Measurements from ENCODE around the gene PCDHGA11. TPM values are rescaled to one million over a fixed set of nuclear protein-coding genes. Genes with fewer than 3 reads are reported as not detected.
"Not testable (repeated sequence)": the region's sequence is repeated elsewhere in the genome, so short reads cannot be mapped to it uniquely, and the experiment has no call there.

Gene PCDHGA11
- polyA plus RNA-seq, 1 experiment: 7.7 TPM

DNA sequence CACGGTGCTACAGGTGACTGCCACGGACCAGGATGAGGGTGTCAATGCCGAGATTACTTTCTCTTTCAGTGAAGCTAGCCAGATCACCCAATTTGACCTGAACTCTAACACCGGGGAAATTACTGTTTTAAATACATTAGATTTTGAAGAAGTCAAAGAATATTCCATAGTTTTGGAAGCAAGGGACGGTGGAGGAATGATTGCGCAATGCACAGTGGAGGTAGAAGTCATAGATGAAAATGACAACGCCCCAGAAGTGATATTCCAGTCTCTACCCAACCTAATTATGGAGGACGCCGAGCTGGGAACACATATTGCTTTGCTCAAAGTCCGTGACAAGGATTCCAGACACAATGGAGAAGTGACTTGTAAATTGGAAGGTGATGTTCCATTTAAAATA is 32.2 kb upstream of the PCDHGA11 start:
- ChIA-PET POLR2A (no interaction called here), CTCF (interaction anchor here (4.8 kb wide), 1 partner anchor 170 kb away, joined by 20 read pairs; no protein-coding TSS in a partner anchor)
- Histone ChIP-seq H3K4me3 (ENCODE audit: low read depth, low read length) (no peak overlapping the region), H3K27me3 (ENCODE audit: control insufficient read depth, insufficient read depth, low read length) (peaks cover 2% of the 10 kb centered on the region), H3K27ac (ENCODE audit: low read depth, low read length) (no peak overlapping the region), H3K9me3 (ENCODE audit: control insufficient read depth, insufficient read depth, low read length) (peaks cover 56% of the 10 kb centered on the region)
- TF ChIP-seq CTCF (IDR thresholded peaks at IDR 0.05; ENCODE audit: low read depth, low read length): no peak
- DNase-seq (ENCODE audit: low read depth, low spot score): no peak

DNA sequence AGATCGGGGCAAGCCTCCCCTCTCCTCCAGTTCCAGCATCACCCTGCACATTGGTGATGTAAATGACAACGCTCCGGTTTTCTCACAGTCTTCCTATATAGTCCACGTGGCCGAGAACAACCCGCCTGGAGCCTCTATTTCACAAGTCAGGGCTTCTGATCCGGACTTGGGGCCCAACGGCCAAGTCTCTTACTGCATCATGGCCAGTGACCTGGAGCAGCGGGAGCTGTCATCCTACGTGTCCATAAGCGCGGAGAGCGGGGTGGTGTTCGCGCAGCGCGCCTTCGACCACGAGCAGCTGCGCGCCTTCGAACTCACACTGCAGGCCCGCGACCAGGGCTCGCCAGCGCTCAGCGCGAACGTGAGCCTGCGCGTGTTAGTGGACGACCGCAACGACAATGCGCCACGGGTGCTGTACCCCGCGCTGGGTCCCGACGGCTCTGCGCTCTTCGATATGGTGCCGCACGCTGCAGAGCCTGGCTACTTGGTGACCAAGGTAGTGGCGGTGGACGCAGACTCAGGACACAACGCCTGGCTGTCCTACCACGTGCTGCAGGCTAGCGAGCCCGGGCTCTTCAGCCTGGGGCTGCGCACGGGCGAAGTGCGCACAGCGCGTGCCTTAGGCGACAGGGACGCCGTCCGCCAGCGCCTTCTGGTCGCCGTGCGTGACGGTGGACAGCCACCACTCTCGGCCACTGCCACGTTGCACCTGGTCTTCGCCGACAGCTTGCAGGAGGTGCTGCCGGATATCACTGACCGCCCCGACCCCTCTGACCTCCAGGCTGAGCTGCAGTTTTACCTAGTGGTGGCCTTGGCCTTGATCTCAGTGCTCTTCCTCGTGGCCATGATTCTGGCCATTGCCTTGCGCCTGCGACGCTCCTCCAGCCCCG is 31.5 kb upstream of the PCDHGA11 start:
- no peak overlapping the region for H3K4me3 ChIP-seq (ENCODE audit: low read depth, low read length)
- no peak for TF ChIP-seq CTCF (IDR thresholded peaks at IDR 0.05; ENCODE audit: low read depth, low read length)
- H3K27me3 ChIP-seq (ENCODE audit: control insufficient read depth, insufficient read depth, low read length): no peaks in the 10 kb centered on the region
- no peak overlapping the region for H3K27ac ChIP-seq (ENCODE audit: low read depth, low read length)
- POLR2A ChIA-PET: no interaction called here
- CTCF ChIA-PET: interaction anchor here (0.8 to 4.8 kb wide), 4 partner anchors 15 to 174 kb away, joined by 3 to 25 read pairs (median 12); no protein-coding TSS in a partner anchor
- peaks cover 55% of the 10 kb centered on the region for H3K9me3 ChIP-seq (ENCODE audit: control insufficient read depth, insufficient read depth, low read length)
- no peak for DNase-seq (ENCODE audit: low read depth, low spot score)

DNA sequence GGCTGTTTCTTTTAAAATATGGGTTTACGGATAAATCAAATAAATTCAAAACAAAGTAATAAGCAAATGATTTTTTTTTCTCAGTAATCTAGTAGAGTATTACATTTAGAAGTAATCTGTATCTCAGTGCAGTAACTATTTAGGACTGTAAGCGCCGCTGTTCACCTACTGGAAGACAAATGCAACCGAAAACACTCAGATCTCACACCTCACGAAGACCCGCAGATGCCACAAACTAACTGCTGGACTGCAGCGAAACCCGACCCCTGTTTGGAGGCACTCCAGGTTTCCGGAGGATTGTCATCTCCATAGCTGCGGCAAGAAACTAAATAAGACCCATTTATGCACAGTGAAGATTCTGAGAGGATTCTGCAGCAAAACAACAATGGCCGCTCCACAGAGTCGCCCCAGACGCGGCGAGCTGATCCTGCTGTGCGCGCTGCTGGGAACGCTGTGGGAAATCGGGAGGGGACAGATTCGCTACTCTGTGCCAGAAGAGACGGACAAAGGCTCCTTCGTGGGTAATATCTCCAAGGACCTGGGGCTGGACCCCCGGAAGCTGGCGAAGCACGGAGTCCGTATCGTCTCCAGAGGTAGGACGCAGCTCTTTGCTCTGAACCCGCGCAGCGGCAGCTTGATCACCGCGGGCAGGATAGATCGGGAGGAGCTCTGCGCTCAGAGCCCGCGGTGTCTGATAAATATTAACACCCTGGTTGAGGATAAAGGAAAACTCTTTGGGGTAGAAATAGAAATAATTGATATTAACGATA is 28.2 kb upstream of the PCDHGA11 start, which contains the start of gene PCDHGA8:
Gene PCDHGA8, plus strand, starts transcription at position 205 of the 770 bp plus-strand sequence. Its CDS starts 181 bp downstream, at position 386.
- peak; percentile 23; the same call in 1 of the 2 replicates for TF ChIP-seq CTCF (IDR thresholded peaks at IDR 0.05; ENCODE audit: low read depth, low read length)
- ChIA-PET CTCF (interaction anchor here (0.7 to 3.9 kb wide), 4 partner anchors 10 to 172 kb away, joined by 3 to 31 read pairs (median 14); partner anchors contain the start of gene PCDHGA7), POLR2A (no interaction called here)
- H3K27me3 ChIP-seq (ENCODE audit: control insufficient read depth, insufficient read depth, low read length): no peaks in the 10 kb centered on the region
- no peak for DNase-seq (ENCODE audit: low read depth, low spot score)
- H3K4me3 ChIP-seq (ENCODE audit: low read depth, low read length): 0 out of 2 replicates have a peak within 1 kb of the TSS, but pooled peaks have one; percentile 17
- H3K27ac ChIP-seq (ENCODE audit: low read depth, low read length): no peak within 1 kb of the TSS
- peaks cover 57% of the 10 kb centered on the region for H3K9me3 ChIP-seq (ENCODE audit: control insufficient read depth, insufficient read depth, low read length)

DNA sequence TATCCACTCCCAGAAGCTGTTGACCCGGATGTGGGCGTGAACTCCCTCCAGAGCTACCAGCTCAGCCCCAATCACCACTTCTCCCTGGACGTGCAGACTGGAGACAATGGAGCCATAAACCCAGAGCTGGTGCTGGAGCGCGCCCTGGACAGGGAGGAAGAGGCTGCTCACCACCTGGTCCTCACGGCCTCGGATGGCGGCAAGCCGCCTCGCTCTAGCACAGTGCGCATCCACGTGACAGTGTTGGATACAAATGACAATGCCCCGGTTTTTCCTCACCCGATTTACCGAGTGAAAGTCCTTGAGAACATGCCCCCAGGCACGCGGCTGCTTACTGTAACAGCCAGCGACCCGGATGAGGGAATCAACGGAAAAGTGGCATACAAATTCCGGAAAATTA is 27.6 kb upstream of the PCDHGA11 start:
- CTCF ChIA-PET: interaction anchor here (3.4 to 3.9 kb wide), 2 partner anchors 165 to 171 kb away, joined by 25 to 31 read pairs; no protein-coding TSS in a partner anchor
- TF ChIP-seq CTCF (IDR thresholded peaks at IDR 0.05; ENCODE audit: low read depth, low read length): no peak

GRCh38 chr5:141394401-141395187 is 26.3 kb upstream of the PCDHGA11 start:
- peaks cover 56% of the 10 kb centered on the region for H3K9me3 ChIP-seq (ENCODE audit: control insufficient read depth, insufficient read depth, low read length)
- H3K27me3 ChIP-seq (ENCODE audit: control insufficient read depth, insufficient read depth, low read length); POLR2A ChIA-PET; H3K27ac ChIP-seq (ENCODE audit: low read depth, low read length); H3K4me3 ChIP-seq (ENCODE audit: low read depth, low read length); DNase-seq (ENCODE audit: low read depth, low spot score): not testable (repeated sequence)
- CTCF ChIA-PET: interaction anchor here (1.0 to 4.3 kb wide), 4 partner anchors 18 to 171 kb away, joined by 3 to 40 read pairs (median 6); partner anchors contain the start of genes PCDHB14 and PCDHGA10

More for the DNA sequence above, 27.6 kb upstream of the PCDHGA11 start:
- Histone ChIP-seq H3K27ac (ENCODE audit: low read depth, low read length) (no peak overlapping the region), H3K27me3 (ENCODE audit: control insufficient read depth, insufficient read depth, low read length) (no peaks in the 10 kb centered on the region), H3K4me3 (ENCODE audit: low read depth, low read length) (no peak overlapping the region), H3K9me3 (ENCODE audit: control insufficient read depth, insufficient read depth, low read length) (peaks cover 58% of the 10 kb centered on the region)
- POLR2A ChIA-PET: no interaction called here
- DNase-seq (ENCODE audit: low read depth, low spot score): no peak
